Activated T-helper 1 cell treated with anti-CD3 and anti-CD28 coated beads, Interleukin-12 subunit alpha, Interleukin-12 subunit beta, Interleukin-2, Interleukin-4 antibody, amounts not matched to agents 30 ng/mL and 10 ng/mL and 1 ng/mL, durations not matched to agents 14 hours and 24 hours and 36 hours (primary cell): ENCODE measurements around the gene IL26. TPM values are rescaled to one million over a fixed set of nuclear protein-coding genes. Genes with fewer than 3 reads are reported as not detected.

Experiments
- DNase-seq: peaks from one replicate; pipeline ENCODE4 v3.0.0; 2021; ENCODE audit warnings: low spot score
- H3K27ac Mint-ChIP-seq: one replicate; pipeline ENCODE4 v1.8.0; 2021; ENCODE audit warnings: mild to moderate bottlenecking, mixed read lengths
- H3K27me3 Mint-ChIP-seq: one replicate; pipeline ENCODE4 v1.8.0; 2022; ENCODE audit warnings: mild to moderate bottlenecking, moderate library complexity, mixed read lengths; ENCODE audit not compliant: insufficient read depth
- H3K36me3 Mint-ChIP-seq: one replicate; pipeline ENCODE4 v1.8.0; 2021; ENCODE audit warnings: low read depth, mixed read lengths
- H3K4me1 Mint-ChIP-seq: one replicate; pipeline ENCODE4 v1.8.0; 2021; ENCODE audit warnings: low read depth, mixed read lengths
- H3K4me3 Mint-ChIP-seq: one replicate; pipeline ENCODE4 v1.8.0; 2021; ENCODE audit warnings: mild to moderate bottlenecking, moderate library complexity, mixed read lengths
- H3K9me3 Mint-ChIP-seq: one replicate; pipeline ENCODE4 v1.8.0; 2021; ENCODE audit warnings: mixed read lengths
- intact Hi-C: fragments of 100-400 bp; cut with micrococcal nuclease; formaldehyde crosslinking; loops from one replicate; pipeline ENCODE4 v1.15.1; 2024
- total RNA-seq: library from RNA; stranded (reverse); gene quantifications from 2 replicates; pipeline ENCODE4 v1.2.3, GENCODE V29; 2022

IL26 gene
- total RNA-seq, 1 donor from 2014 or later: 6.9 TPM

GRCh38 chr12:68259318-68259940 is 33.8 kb upstream of the IL26 start:
- Mint-ChIP-seq H3K9me3 (no peaks in the 10 kb centered on the region), H3K27ac (peak overlapping the region; percentile 69), H3K4me3 (peak overlapping the region; percentile 12), H3K27me3 (peaks cover 19% of the 10 kb centered on the region), H3K4me1 (peaks cover 68% of the 10 kb centered on the region), H3K36me3 (peaks cover 4% of the 10 kb centered on the region)
- DNase-seq: peak; percentile 31
- intact Hi-C loops: loop anchor here (1.0 to 2.0 kb wide), 8 partner anchors 9 to 238 kb away; no protein-coding TSS in a partner anchor

- H3K27ac Mint-ChIP-seq: no peak within 1 kb of the TSS
- H3K4me3 Mint-ChIP-seq: no peak within 1 kb of the TSS
- H3K27me3 Mint-ChIP-seq: peaks cover 25% of the 10 kb centered on the region
- intact Hi-C loops: no loop called here
- H3K9me3 Mint-ChIP-seq: peaks cover 8% of the 10 kb centered on the region
- no peak for DNase-seq
- peaks cover 44% of the 10 kb centered on the region for H3K4me1 Mint-ChIP-seq
- H3K36me3 Mint-ChIP-seq: peaks cover 19% of the 10 kb centered on the region
Observed at GRCh38 chr12:68253504-68253903, 27.9 kb upstream of the IL26 start, which contains the start of gene IL22. Gene IL22 (minus strand): TSS chr12:68253604. CDS start chr12:68253448, 156 bp downstream.

GRCh38 chr12:68252077-68252476 is 26.5 kb upstream of the IL26 start:
- Mint-ChIP-seq H3K27ac (no peak overlapping the region), H3K4me3 (no peak overlapping the region), H3K4me1 (peaks cover 31% of the 10 kb centered on the region), H3K36me3 (peaks cover 17% of the 10 kb centered on the region), H3K27me3 (peaks cover 22% of the 10 kb centered on the region), H3K9me3 (peaks cover 8% of the 10 kb centered on the region)
- DNase-seq: no peak
- intact Hi-C loops: no loop called here

- H3K4me3 Mint-ChIP-seq: no peak overlapping the region
- H3K27me3 Mint-ChIP-seq: peaks cover 22% of the 10 kb centered on the region
- peaks cover 19% of the 10 kb centered on the region for H3K36me3 Mint-ChIP-seq
Observed at GRCh38 chr12:68250454-68250853, 24.8 kb upstream of the IL26 start.

GRCh38 chr12:68247785-68248184 is 22.2 kb upstream of the IL26 start:
- Mint-ChIP-seq H3K27ac (no peak overlapping the region), H3K4me1 (peaks cover 39% of the 10 kb centered on the region), H3K4me3 (no peak overlapping the region), H3K36me3 (peaks cover 21% of the 10 kb centered on the region), H3K27me3 (peaks cover 16% of the 10 kb centered on the region), H3K9me3 (peaks cover 18% of the 10 kb centered on the region)
- intact Hi-C loops: no loop called here
- no peak for DNase-seq

More at GRCh38 chr12:68250454-68250853, 24.8 kb upstream of the IL26 start:
- Mint-ChIP-seq H3K27ac (no peak overlapping the region), H3K9me3 (peaks cover 8% of the 10 kb centered on the region), H3K4me1 (peaks cover 40% of the 10 kb centered on the region)
- DNase-seq: no peak
- intact Hi-C loops: no loop called here

GRCh38 chr12:68246350-68246749 is 20.7 kb upstream of the IL26 start:
- no peak for DNase-seq
- intact Hi-C loops: no loop called here
- Mint-ChIP-seq H3K36me3 (peaks cover 19% of the 10 kb centered on the region), H3K9me3 (peaks cover 20% of the 10 kb centered on the region), H3K4me1 (peaks cover 33% of the 10 kb centered on the region), H3K4me3 (no peak overlapping the region), H3K27me3 (peaks cover 11% of the 10 kb centered on the region), H3K27ac (no peak overlapping the region)

GRCh38 chr12:68245180-68246021 is 19.8 kb upstream of the IL26 start:
- Mint-ChIP-seq H3K36me3 (peaks cover 21% of the 10 kb centered on the region), H3K27me3 (peaks cover 11% of the 10 kb centered on the region), H3K27ac (no peak overlapping the region), H3K4me3 (no peak overlapping the region), H3K4me1 (peaks cover 37% of the 10 kb centered on the region), H3K9me3 (peaks cover 20% of the 10 kb centered on the region)
- intact Hi-C loops: no loop called here
- no peak for DNase-seq

GRCh38 chr12:68242777-68243176 is 17.2 kb upstream of the IL26 start:
- Mint-ChIP-seq H3K27ac (no peak overlapping the region), H3K4me1 (peaks cover 56% of the 10 kb centered on the region), H3K4me3 (no peak overlapping the region), H3K36me3 (peaks cover 15% of the 10 kb centered on the region), H3K27me3 (peaks cover 3% of the 10 kb centered on the region), H3K9me3 (peaks cover 19% of the 10 kb centered on the region)
- intact Hi-C loops: loop anchor here (5.0 kb wide), 1 partner anchor 445 kb away; the partner anchor contains the start of gene NUP107
- no peak for DNase-seq

GRCh38 chr12:68240975-68241374 is 15.4 kb upstream of the IL26 start:
- H3K27me3 Mint-ChIP-seq: no peaks in the 10 kb centered on the region
- peak overlapping the region; percentile 94 for H3K27ac Mint-ChIP-seq
- peak; percentile 65 for DNase-seq
- H3K9me3 Mint-ChIP-seq: peaks cover 20% of the 10 kb centered on the region
- H3K4me1 Mint-ChIP-seq: peaks cover 65% of the 10 kb centered on the region
- H3K4me3 Mint-ChIP-seq: peak overlapping the region; percentile 76
- intact Hi-C loops: loop anchor here (1.0 to 5.0 kb wide), 6 partner anchors 10 to 446 kb away; partner anchors contain the start of gene NUP107
- peaks cover 16% of the 10 kb centered on the region for H3K36me3 Mint-ChIP-seq

GRCh38 chr12:68240079-68240478 is 14.5 kb upstream of the IL26 start:
- Mint-ChIP-seq H3K36me3 (peaks cover 16% of the 10 kb centered on the region), H3K27me3 (no peaks in the 10 kb centered on the region), H3K4me3 (peak overlapping the region; percentile 28), H3K27ac (peak overlapping the region; percentile 94), H3K4me1 (peaks cover 72% of the 10 kb centered on the region), H3K9me3 (peaks cover 20% of the 10 kb centered on the region)
- intact Hi-C loops: loop anchor here (5.0 kb wide), 1 partner anchor 447 kb away; the partner anchor contains the start of gene NUP107
- DNase-seq: no peak

GRCh38 chr12:68239309-68239982 is 13.8 kb upstream of the IL26 start:
- peaks cover 78% of the 10 kb centered on the region for H3K4me1 Mint-ChIP-seq
- intact Hi-C loops: no loop called here
- no peak for DNase-seq
- peaks cover 20% of the 10 kb centered on the region for H3K9me3 Mint-ChIP-seq
- no peaks in the 10 kb centered on the region for H3K27me3 Mint-ChIP-seq
- peaks cover 20% of the 10 kb centered on the region for H3K36me3 Mint-ChIP-seq
- peak overlapping the region; percentile 94 for H3K27ac Mint-ChIP-seq
- H3K4me3 Mint-ChIP-seq: peak overlapping the region; percentile 28

GRCh38 chr12:68237619-68238018 is 12.0 kb upstream of the IL26 start:
- Mint-ChIP-seq H3K27me3 (no peaks in the 10 kb centered on the region), H3K36me3 (peaks cover 14% of the 10 kb centered on the region), H3K9me3 (peaks cover 9% of the 10 kb centered on the region), H3K4me3 (peak overlapping the region; percentile 84), H3K4me1 (peaks cover 91% of the 10 kb centered on the region), H3K27ac (peak overlapping the region; percentile 69)
- no peak for DNase-seq
- intact Hi-C loops: loop anchor here (2.0 kb wide), 1 partner anchor 569 kb away; no protein-coding TSS in a partner anchor
